ENCODE results near the gene PTBP3. TPM values are rescaled to one million over a fixed set of nuclear protein-coding genes. Genes with fewer than 3 reads are reported as not detected.
"Not testable (repeated sequence)": the region's sequence is repeated elsewhere in the genome, so short reads cannot be mapped to it uniquely, and the experiment has no call there.

Gene PTBP3
- total and polyA plus RNA-seq, 2 donors: 26.7 to 32.8 TPM

DNA sequence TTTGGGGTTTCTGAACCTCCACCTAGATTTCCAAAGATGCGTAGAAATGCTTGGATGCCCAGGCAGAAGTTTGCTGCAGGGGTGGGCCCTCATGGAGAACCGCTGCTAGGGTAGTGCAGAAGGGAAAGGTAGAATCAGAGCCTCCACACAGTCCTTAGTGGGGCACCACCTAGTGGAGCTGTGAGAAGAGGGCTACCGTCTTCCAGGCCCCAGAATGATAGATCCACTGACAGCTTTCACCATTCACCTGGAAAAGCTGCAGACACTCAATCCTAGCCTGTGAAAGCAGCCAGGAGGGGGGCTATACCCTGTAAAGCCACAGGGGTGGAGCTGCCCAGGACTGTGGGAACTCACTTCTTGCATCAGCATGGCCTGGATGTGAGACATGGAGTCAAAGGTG is 33.2 kb upstream of the PTBP3 start:
- DNase-seq (ENCODE audit: low read depth in 6 of 9, low spot score in 9 of 9): no peak
- Histone ChIP-seq H3K9me3 (ENCODE audit: control insufficient read depth in 2 of 2, insufficient read depth in 1 of 2, low read length in 1 of 2) (peaks cover 0 to 17% of the 10 kb centered on the region in 2 donors), H3K27ac (ENCODE audit: low read depth in 1 of 2, low read length in 1 of 2) (no peak overlapping the region), H3K27me3 (ENCODE audit: control insufficient read depth in 2 of 2, insufficient read depth in 1 of 2, low read length in 1 of 2) (no peaks in the 10 kb centered on the region), H3K4me1 (ENCODE audit: control insufficient read depth in 2 of 2, insufficient read depth in 2 of 2, low read length in 2 of 2) (no peaks in the 10 kb centered on the region), H3K4me3 (ENCODE audit: low read length in 2 of 2) (no peak overlapping the region), H3K36me3 (ENCODE audit: control insufficient read depth in 2 of 2, insufficient read depth in 2 of 2, low read length in 1 of 2) (no peaks in the 10 kb centered on the region)
- WGBS: 94% methylated on average over 3 of the region's 3 CpGs

DNA sequence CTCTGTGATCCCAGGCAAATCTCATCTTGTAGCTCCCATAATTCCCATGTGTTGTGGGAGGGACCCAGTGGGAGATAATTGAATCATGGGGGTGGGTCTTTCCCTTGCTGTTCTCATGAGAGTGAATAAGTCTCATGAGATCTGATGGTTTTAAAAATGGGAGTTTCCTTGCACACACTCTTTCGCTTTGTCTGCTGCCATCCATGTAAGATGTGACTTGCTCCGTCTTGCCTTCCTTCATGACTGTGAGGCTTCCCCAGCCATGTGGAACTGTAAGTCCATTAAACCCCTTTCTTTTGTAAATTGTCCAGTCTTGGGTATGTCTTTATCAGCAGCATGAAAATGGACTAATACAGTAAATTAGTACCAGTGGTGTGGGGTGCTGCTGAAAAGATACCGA is 31.8 kb upstream of the PTBP3 start:
- not testable (repeated sequence) for H3K36me3 ChIP-seq (ENCODE audit: control insufficient read depth in 2 of 2, insufficient read depth in 2 of 2, low read length in 1 of 2); H3K27me3 ChIP-seq (ENCODE audit: control insufficient read depth in 2 of 2, insufficient read depth in 1 of 2, low read length in 1 of 2); H3K27ac ChIP-seq (ENCODE audit: low read depth in 1 of 2, low read length in 1 of 2); DNase-seq (ENCODE audit: low read depth in 6 of 9, low spot score in 9 of 9); H3K4me3 ChIP-seq (ENCODE audit: low read length in 2 of 2); H3K4me1 ChIP-seq (ENCODE audit: control insufficient read depth in 2 of 2, insufficient read depth in 2 of 2, low read length in 2 of 2)
- peaks cover 0 to 17% of the 10 kb centered on the region in 2 donors for H3K9me3 ChIP-seq (ENCODE audit: control insufficient read depth in 2 of 2, insufficient read depth in 1 of 2, low read length in 1 of 2)
- 99% methylated on average over 3 of the region's 3 CpGs for WGBS

DNA sequence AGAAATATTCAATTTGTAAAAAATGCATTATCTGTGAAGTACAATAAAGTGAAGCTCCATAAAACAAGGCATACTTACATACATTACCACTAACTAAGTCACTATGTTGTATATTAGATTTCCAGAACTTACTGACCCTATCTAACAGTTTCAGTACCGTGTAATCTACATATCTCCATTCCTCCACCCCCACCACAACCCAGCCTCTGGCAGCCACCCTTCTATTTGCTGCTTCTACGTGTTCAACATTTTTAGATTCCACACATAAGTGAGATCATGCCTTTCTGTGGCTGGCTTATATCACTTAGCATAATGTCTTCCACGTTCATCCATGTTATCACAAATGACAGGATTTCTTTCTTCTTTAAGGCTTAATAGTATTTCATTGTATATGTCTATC is 31.3 kb upstream of the PTBP3 start:
- no peak for DNase-seq (ENCODE audit: low read depth in 6 of 9, low spot score in 9 of 9)
- Histone ChIP-seq H3K4me3 (ENCODE audit: low read length in 2 of 2) (no peak overlapping the region), H3K9me3 (ENCODE audit: control insufficient read depth in 2 of 2, insufficient read depth in 1 of 2, low read length in 1 of 2) (peaks cover 0 to 17% of the 10 kb centered on the region in 2 donors), H3K4me1 (ENCODE audit: control insufficient read depth in 2 of 2, insufficient read depth in 2 of 2, low read length in 2 of 2) (no peaks in the 10 kb centered on the region), H3K27ac (ENCODE audit: low read depth in 1 of 2, low read length in 1 of 2) (no peak overlapping the region), H3K36me3 (ENCODE audit: control insufficient read depth in 2 of 2, insufficient read depth in 2 of 2, low read length in 1 of 2) (no peaks in the 10 kb centered on the region), H3K27me3 (ENCODE audit: control insufficient read depth in 2 of 2, insufficient read depth in 1 of 2, low read length in 1 of 2) (no peaks in the 10 kb centered on the region)
- 64% methylated on average over 3 of the region's 3 CpGs for WGBS

DNA sequence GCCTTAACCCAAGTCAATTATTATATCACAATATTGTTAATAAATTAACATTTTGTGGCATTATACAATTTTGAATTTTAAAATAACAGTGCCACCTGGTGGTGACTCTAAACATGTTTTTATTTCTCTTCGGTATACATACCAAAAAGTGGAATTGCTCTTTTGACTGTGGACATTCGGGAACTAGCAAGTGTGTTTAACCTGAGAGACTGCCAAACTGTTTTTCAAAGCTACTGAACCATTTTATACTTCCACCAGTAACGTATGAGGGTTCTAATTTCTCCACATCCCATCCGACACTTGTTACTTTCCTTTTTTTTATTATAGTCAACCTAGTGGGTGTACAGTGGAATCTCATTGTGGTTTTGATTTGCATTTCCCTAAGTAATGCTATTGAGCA is 28.2 kb upstream of the PTBP3 start:
- Histone ChIP-seq H3K27me3 (ENCODE audit: control insufficient read depth in 2 of 2, insufficient read depth in 1 of 2, low read length in 1 of 2) (no peaks in the 10 kb centered on the region), H3K36me3 (ENCODE audit: control insufficient read depth in 2 of 2, insufficient read depth in 2 of 2, low read length in 1 of 2) (no peaks in the 10 kb centered on the region), H3K27ac (ENCODE audit: low read depth in 1 of 2, low read length in 1 of 2) (no peak overlapping the region), H3K4me1 (ENCODE audit: control insufficient read depth in 2 of 2, insufficient read depth in 2 of 2, low read length in 2 of 2) (no peaks in the 10 kb centered on the region), H3K9me3 (ENCODE audit: control insufficient read depth in 2 of 2, insufficient read depth in 1 of 2, low read length in 1 of 2) (peaks cover 0 to 8% of the 10 kb centered on the region in 2 donors), H3K4me3 (ENCODE audit: low read length in 2 of 2) (no peak overlapping the region)
- DNase-seq (ENCODE audit: low read depth in 6 of 9, low spot score in 9 of 9): peak in 3 of 9 donors; percentile 16 to 64 (median 57)
- 18% methylated on average over 4 of the region's 4 CpGs for WGBS

DNA sequence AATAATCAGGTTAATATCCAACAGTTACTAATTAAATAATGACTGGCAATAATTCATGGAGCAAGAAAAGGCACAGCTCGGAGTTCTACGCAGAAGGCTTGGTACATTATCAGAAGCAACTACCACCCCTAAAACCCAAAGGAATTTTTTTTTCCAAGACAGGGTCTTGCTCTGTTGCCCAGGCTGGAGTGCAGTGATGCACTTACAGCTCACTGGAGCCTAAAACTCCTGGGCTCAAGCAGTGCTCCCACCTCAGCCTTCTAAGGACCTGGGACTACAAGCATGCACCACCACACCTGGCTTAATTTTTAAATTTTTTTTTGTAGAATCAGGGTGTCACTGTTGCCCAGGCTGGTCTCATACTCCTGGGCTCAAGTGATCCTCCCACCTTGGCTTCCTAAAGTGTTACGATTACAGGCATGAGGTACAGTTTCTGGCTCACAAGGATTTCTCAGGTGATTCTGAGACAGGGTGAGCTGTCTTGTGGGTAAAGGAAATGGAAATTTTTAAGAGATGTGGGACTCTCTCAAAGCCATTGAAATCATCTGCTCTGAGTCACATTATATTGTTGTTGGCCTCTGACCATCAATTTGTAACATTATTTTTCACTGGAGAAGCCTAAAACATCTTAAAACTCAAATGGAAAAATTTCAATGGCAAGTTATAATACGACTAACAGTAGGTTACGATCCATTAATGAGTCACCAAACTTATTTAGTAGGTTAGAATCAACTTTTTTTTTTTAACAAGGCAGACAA is 26.8 kb upstream of the PTBP3 start:
- peaks cover 0 to 2% of the 10 kb centered on the region in 2 donors for H3K9me3 ChIP-seq (ENCODE audit: control insufficient read depth in 2 of 2, insufficient read depth in 1 of 2, low read length in 1 of 2)
- no peak for DNase-seq (ENCODE audit: low read depth in 6 of 9, low spot score in 9 of 9)
- no peak overlapping the region for H3K27ac ChIP-seq (ENCODE audit: low read depth in 1 of 2, low read length in 1 of 2)
- no peaks in the 10 kb centered on the region for H3K27me3 ChIP-seq (ENCODE audit: control insufficient read depth in 2 of 2, insufficient read depth in 1 of 2, low read length in 1 of 2)
- 94% methylated on average over 5 of the region's 5 CpGs for WGBS
- no peaks in the 10 kb centered on the region for H3K36me3 ChIP-seq (ENCODE audit: control insufficient read depth in 2 of 2, insufficient read depth in 2 of 2, low read length in 1 of 2)
- no peak overlapping the region for H3K4me3 ChIP-seq (ENCODE audit: low read length in 2 of 2)
- peaks cover 0 to 7% of the 10 kb centered on the region in 2 donors for H3K4me1 ChIP-seq (ENCODE audit: control insufficient read depth in 2 of 2, insufficient read depth in 2 of 2, low read length in 2 of 2)

DNA sequence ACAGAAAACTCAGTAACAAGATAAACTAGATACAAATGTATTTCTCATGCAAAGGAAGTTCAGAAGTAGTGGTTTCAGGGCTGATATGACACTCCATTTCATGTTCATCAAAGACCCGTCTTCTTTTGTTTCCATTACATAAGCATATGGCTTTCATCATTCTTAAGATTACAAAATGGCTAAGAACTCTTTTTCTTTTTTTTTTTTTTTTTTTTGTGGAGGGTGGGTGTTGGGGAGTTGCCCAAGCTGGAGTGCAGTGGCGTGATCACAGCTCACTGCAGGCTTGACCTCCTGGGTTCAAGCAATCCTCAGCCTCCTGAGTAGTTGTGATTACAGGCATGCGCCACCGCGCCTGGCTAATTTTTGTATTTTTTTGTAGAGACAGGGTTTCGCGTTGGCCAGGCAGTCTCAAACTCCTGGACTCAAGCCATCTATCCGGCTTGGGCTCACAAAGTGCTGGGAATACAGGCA is 22.0 kb upstream of the PTBP3 start:
- Histone ChIP-seq H3K36me3 (ENCODE audit: control insufficient read depth in 2 of 2, insufficient read depth in 2 of 2, low read length in 1 of 2) (no peaks in the 10 kb centered on the region), H3K4me1 (ENCODE audit: control insufficient read depth in 2 of 2, insufficient read depth in 2 of 2, low read length in 2 of 2) (peaks cover 10 to 12% of the 10 kb centered on the region in 2 donors), H3K4me3 (ENCODE audit: low read length in 2 of 2) (no peak overlapping the region), H3K9me3 (ENCODE audit: control insufficient read depth in 2 of 2, insufficient read depth in 1 of 2, low read length in 1 of 2) (no peaks in the 10 kb centered on the region), H3K27me3 (ENCODE audit: control insufficient read depth in 2 of 2, insufficient read depth in 1 of 2, low read length in 1 of 2) (no peaks in the 10 kb centered on the region), H3K27ac (ENCODE audit: low read depth in 1 of 2, low read length in 1 of 2) (peak overlapping the region; percentile 80 to 87)
- DNase-seq (ENCODE audit: low read depth in 6 of 9, low spot score in 9 of 9): peak in 3 of 9 donors; percentile 46 to 78 (median 48)
- 77% methylated on average over 8 of the region's 8 CpGs for WGBS

DNA sequence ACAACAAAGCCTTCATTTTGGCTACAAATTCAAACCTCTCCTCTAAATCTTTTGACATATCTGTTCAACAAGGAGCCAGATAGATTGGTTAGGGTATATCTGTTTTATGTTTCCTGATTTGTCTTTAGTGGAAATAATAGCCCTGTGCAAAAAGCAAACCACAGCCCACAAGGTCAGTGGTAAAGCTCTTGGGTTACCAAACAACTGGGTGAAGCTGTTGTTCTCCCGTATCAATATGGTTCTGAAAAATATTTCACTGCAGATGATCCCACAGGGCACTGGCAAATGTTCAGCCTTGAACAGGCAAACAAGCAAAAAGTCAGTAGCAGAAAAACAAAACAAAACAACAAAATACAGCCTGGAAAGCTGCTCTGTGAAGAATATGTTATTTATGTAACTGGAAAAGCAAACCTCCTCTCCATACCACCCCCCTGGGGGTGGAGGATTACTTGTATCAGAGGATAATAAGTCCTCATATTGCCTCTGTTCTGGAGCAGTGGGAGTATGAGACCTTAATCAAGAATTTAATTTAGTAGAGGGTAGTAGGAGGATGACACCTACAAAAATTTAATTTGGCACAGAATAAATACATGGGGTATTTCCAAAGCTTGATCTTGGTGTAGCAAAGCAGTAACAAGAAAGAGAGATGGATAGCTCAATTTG is 20.8 kb upstream of the PTBP3 start:
- no peaks in the 10 kb centered on the region for H3K27me3 ChIP-seq (ENCODE audit: control insufficient read depth in 2 of 2, insufficient read depth in 1 of 2, low read length in 1 of 2)
- H3K36me3 ChIP-seq (ENCODE audit: control insufficient read depth in 2 of 2, insufficient read depth in 2 of 2, low read length in 1 of 2): no peaks in the 10 kb centered on the region
- WGBS: 66% methylated on average over 1 of the region's 1 CpG
- H3K9me3 ChIP-seq (ENCODE audit: control insufficient read depth in 2 of 2, insufficient read depth in 1 of 2, low read length in 1 of 2): no peaks in the 10 kb centered on the region
- DNase-seq (ENCODE audit: low read depth in 6 of 9, low spot score in 9 of 9): no peak
- H3K4me1 ChIP-seq (ENCODE audit: control insufficient read depth in 2 of 2, insufficient read depth in 2 of 2, low read length in 2 of 2): peaks cover 10 to 12% of the 10 kb centered on the region in 2 donors
- no peak overlapping the region for H3K4me3 ChIP-seq (ENCODE audit: low read length in 2 of 2)
- peak overlapping the region in 1 of 2 donors; percentile 18 for H3K27ac ChIP-seq (ENCODE audit: low read depth in 1 of 2, low read length in 1 of 2)

DNA sequence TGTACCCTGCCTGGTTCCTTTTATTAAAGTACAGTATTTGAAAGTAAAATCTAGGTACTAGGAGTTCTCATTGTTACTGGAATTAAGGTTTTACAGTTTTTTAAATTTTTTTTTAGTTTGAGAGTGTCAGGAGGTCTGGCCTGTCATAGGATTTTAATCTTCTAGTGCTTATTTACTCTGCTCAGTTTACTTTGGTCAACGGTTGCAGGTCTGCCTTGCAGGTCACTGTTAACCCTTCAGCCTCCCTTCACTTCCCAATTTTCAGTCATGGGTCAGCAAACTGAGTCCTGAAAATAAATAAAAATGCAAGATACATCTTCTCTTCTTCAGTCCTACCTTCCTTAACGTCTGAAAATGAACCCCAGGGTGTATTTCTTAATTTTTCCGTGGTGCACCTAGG is 18.8 kb upstream of the PTBP3 start:
- Histone ChIP-seq H3K27me3 (ENCODE audit: control insufficient read depth in 2 of 2, insufficient read depth in 1 of 2, low read length in 1 of 2) (no peaks in the 10 kb centered on the region), H3K27ac (ENCODE audit: low read depth in 1 of 2, low read length in 1 of 2) (no peak overlapping the region), H3K4me1 (ENCODE audit: control insufficient read depth in 2 of 2, insufficient read depth in 2 of 2, low read length in 2 of 2) (peaks cover 21 to 23% of the 10 kb centered on the region in 2 donors), H3K36me3 (ENCODE audit: control insufficient read depth in 2 of 2, insufficient read depth in 2 of 2, low read length in 1 of 2) (no peaks in the 10 kb centered on the region), H3K4me3 (ENCODE audit: low read length in 2 of 2) (no peak overlapping the region), H3K9me3 (ENCODE audit: control insufficient read depth in 2 of 2, insufficient read depth in 1 of 2, low read length in 1 of 2) (no peaks in the 10 kb centered on the region)
- no peak for DNase-seq (ENCODE audit: low read depth in 6 of 9, low spot score in 9 of 9)
- 81% methylated on average over 3 of the region's 3 CpGs for WGBS

DNA sequence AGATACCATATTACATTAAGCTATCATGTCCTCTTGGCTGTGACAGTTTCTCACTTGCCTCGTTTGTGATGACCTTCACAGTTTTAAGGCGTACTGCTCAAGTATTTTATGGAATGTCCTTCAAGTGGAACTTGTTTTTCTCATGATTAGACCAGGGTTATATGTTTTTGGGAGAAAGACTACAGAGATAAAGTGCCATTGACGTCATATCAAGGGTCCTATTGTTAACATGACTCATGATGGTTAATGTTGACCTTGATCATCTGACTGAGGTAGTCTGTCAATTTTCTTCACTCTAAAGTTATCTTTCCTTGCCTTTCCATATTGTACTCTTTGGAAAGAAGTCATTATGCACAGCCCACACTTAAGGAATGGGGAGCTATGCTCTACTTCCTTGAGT is 17.8 kb upstream of the PTBP3 start:
- Histone ChIP-seq H3K4me3 (ENCODE audit: low read length in 2 of 2) (no peak overlapping the region), H3K27me3 (ENCODE audit: control insufficient read depth in 2 of 2, insufficient read depth in 1 of 2, low read length in 1 of 2) (no peaks in the 10 kb centered on the region), H3K4me1 (ENCODE audit: control insufficient read depth in 2 of 2, insufficient read depth in 2 of 2, low read length in 2 of 2) (peaks cover 21 to 22% of the 10 kb centered on the region in 2 donors), H3K27ac (ENCODE audit: low read depth in 1 of 2, low read length in 1 of 2) (no peak overlapping the region), H3K9me3 (ENCODE audit: control insufficient read depth in 2 of 2, insufficient read depth in 1 of 2, low read length in 1 of 2) (no peaks in the 10 kb centered on the region), H3K36me3 (ENCODE audit: control insufficient read depth in 2 of 2, insufficient read depth in 2 of 2, low read length in 1 of 2) (no peaks in the 10 kb centered on the region)
- DNase-seq (ENCODE audit: low read depth in 6 of 9, low spot score in 9 of 9): no peak
- WGBS: 91% methylated on average over 3 of the region's 3 CpGs
